ENCODE results near the gene AFG3L2. TPM values are rescaled to one million over a fixed set of nuclear protein-coding genes. Genes with fewer than 3 reads are reported as not detected.

The AFG3L2 gene
- total RNA-seq, 1 experiment from 2014 or later, result 54.7 TPM

GRCh38 chr18:12372406-12372805, 4.6 kb downstream of the AFG3L2 start:
- no peak for DNase-seq (ENCODE audit: low read depth)
- in situ Hi-C loops (cut with HindIII; ENCODE audit: low pct_unique_long_range_greater_than_20kb, low sequenced_read_pairs), result no loop called here

GRCh38 chr18:12371590-12371989, 5.4 kb downstream of the AFG3L2 start:
- in situ Hi-C loops (cut with HindIII; ENCODE audit: low pct_unique_long_range_greater_than_20kb, low sequenced_read_pairs), result no loop called here

GRCh38 chr18:12369211-12369610, 7.8 kb downstream of the AFG3L2 start:
- DNase-seq (ENCODE audit: low read depth), result no peak
- in situ Hi-C loops (cut with HindIII; ENCODE audit: low pct_unique_long_range_greater_than_20kb, low sequenced_read_pairs), result no loop called here

More at GRCh38 chr18:12371590-12371989, 5.4 kb downstream of the AFG3L2 start:
- DNase-seq (ENCODE audit: low read depth), result no peak

GRCh38 chr18:12366784-12367183, 10.2 kb downstream of the AFG3L2 start:
- no peak for DNase-seq (ENCODE audit: low read depth)
- in situ Hi-C loops (cut with HindIII; ENCODE audit: low pct_unique_long_range_greater_than_20kb, low sequenced_read_pairs), result no loop called here

- in situ Hi-C loops (cut with HindIII; ENCODE audit: low pct_unique_long_range_greater_than_20kb, low sequenced_read_pairs), result no loop called here
- no peak for DNase-seq (ENCODE audit: low read depth)
Measured at GRCh38 chr18:12366379-12366778, 10.6 kb downstream of the AFG3L2 start.

GRCh38 chr18:12362473-12363174, 14.4 kb downstream of the AFG3L2 start:
- DNase-seq (ENCODE audit: low read depth), result no peak
- in situ Hi-C loops (cut with HindIII; ENCODE audit: low pct_unique_long_range_greater_than_20kb, low sequenced_read_pairs), result no loop called here

GRCh38 chr18:12361770-12362378, 15.2 kb downstream of the AFG3L2 start:
- in situ Hi-C loops (cut with HindIII; ENCODE audit: low pct_unique_long_range_greater_than_20kb, low sequenced_read_pairs), result no loop called here

GRCh38 chr18:12359515-12359927, 17.5 kb downstream of the AFG3L2 start:
- in situ Hi-C loops (cut with HindIII; ENCODE audit: low pct_unique_long_range_greater_than_20kb, low sequenced_read_pairs), result no loop called here
- DNase-seq (ENCODE audit: low read depth), result peak; percentile 79

More at GRCh38 chr18:12361770-12362378, 15.2 kb downstream of the AFG3L2 start:
- DNase-seq (ENCODE audit: low read depth), result no peak

GRCh38 chr18:12352188-12352587, 24.8 kb downstream of the AFG3L2 start:
- in situ Hi-C loops (cut with HindIII; ENCODE audit: low pct_unique_long_range_greater_than_20kb, low sequenced_read_pairs), result no loop called here
- no peak for DNase-seq (ENCODE audit: low read depth)

GRCh38 chr18:12347895-12348294, 29.1 kb downstream of the AFG3L2 start:
- in situ Hi-C loops (cut with HindIII; ENCODE audit: low pct_unique_long_range_greater_than_20kb, low sequenced_read_pairs), result no loop called here
- DNase-seq (ENCODE audit: low read depth), result no peak

GRCh38 chr18:12346240-12346565, 30.8 kb downstream of the AFG3L2 start:
- DNase-seq (ENCODE audit: low read depth), result no peak
- in situ Hi-C loops (cut with HindIII; ENCODE audit: low pct_unique_long_range_greater_than_20kb, low sequenced_read_pairs), result no loop called here

GRCh38 chr18:12345491-12346239, 31.4 kb downstream of the AFG3L2 start:
- DNase-seq (ENCODE audit: low read depth), result no peak
- in situ Hi-C loops (cut with HindIII; ENCODE audit: low pct_unique_long_range_greater_than_20kb, low sequenced_read_pairs), result no loop called here

- no peak for DNase-seq (ENCODE audit: low read depth)
- in situ Hi-C loops (cut with HindIII; ENCODE audit: low pct_unique_long_range_greater_than_20kb, low sequenced_read_pairs), result no loop called here
Measured at GRCh38 chr18:12342661-12343060, 34.4 kb downstream of the AFG3L2 start.

GRCh38 chr18:12340945-12341660, 35.9 kb downstream of the AFG3L2 start:
- in situ Hi-C loops (cut with HindIII; ENCODE audit: low pct_unique_long_range_greater_than_20kb, low sequenced_read_pairs), result no loop called here
- no peak for DNase-seq (ENCODE audit: low read depth)

GRCh38 chr18:12338382-12338781, 38.6 kb downstream of the AFG3L2 start:
- no peak for DNase-seq (ENCODE audit: low read depth)
- in situ Hi-C loops (cut with HindIII; ENCODE audit: low pct_unique_long_range_greater_than_20kb, low sequenced_read_pairs), result no loop called here

- in situ Hi-C loops (cut with HindIII; ENCODE audit: low pct_unique_long_range_greater_than_20kb, low sequenced_read_pairs), result no loop called here
- DNase-seq (ENCODE audit: low read depth), result peak; percentile 87
Measured at GRCh38 chr18:12336887-12337286, 40.1 kb downstream of the AFG3L2 start.

- DNase-seq (ENCODE audit: low read depth), result peak; percentile 51
- in situ Hi-C loops (cut with HindIII; ENCODE audit: low pct_unique_long_range_greater_than_20kb, low sequenced_read_pairs), result no loop called here
Measured at GRCh38 chr18:12336171-12336613, 40.8 kb downstream of the AFG3L2 start.

GRCh38 chr18:12335503-12335902, 41.5 kb downstream of the AFG3L2 start:
- in situ Hi-C loops (cut with HindIII; ENCODE audit: low pct_unique_long_range_greater_than_20kb, low sequenced_read_pairs), result no loop called here
- DNase-seq (ENCODE audit: low read depth), result no peak

GRCh38 chr18:12334863-12335262, 42.2 kb downstream of the AFG3L2 start:
- in situ Hi-C loops (cut with HindIII; ENCODE audit: low pct_unique_long_range_greater_than_20kb, low sequenced_read_pairs), result no loop called here
- no peak for DNase-seq (ENCODE audit: low read depth)

Data from Caki2 (cell line).